ENCODE results near the gene SP1.
A peak's percentile ranks its signal among the peaks of the same experiment; 100 is the strongest.

The SP1 gene

GRCh38 chr12:53452159-53453077 lies 72.4 kb downstream of the SP1 start:
- peak; percentile 67 to 75 for DNase-seq

GRCh38 chr12:53453953-53454640 lies 74.1 kb downstream of the SP1 start:
- no peak for DNase-seq

- DNase-seq, result no peak
Observed at GRCh38 chr12:53454707-53455106, 74.7 kb downstream of the SP1 start.

GRCh38 chr12:53456654-53457366 lies 76.8 kb downstream of the SP1 start:
- no peak for DNase-seq

- no peak for DNase-seq
Observed at GRCh38 chr12:53459097-53459496, 79.1 kb downstream of the SP1 start.

GRCh38 chr12:53461059-53461458 lies 81.1 kb downstream of the SP1 start:
- no peak for DNase-seq

- DNase-seq, result no peak
Observed at GRCh38 chr12:53461591-53461990, 81.6 kb downstream of the SP1 start.

GRCh38 chr12:53462935-53463334 lies 83.0 kb downstream of the SP1 start:
- DNase-seq, result no peak

- no peak for DNase-seq
Observed at GRCh38 chr12:53463802-53464560, 84.0 kb downstream of the SP1 start.

GRCh38 chr12:53464685-53465418 lies 84.9 kb downstream of the SP1 start:
- no peak for DNase-seq

GRCh38 chr12:53465679-53466078 lies 85.7 kb downstream of the SP1 start:
- DNase-seq, result no peak
